GM12865 (cell line): ENCODE results near the gene SLC35E3.

Source experiments
- DNase-seq: peaks from one replicate; pipeline ENCODE4 v3.0.0; 2010; ENCODE audit warnings: low read depth
- H3K4me3 ChIP-seq: 2 replicates; pipeline ENCODE4 v1.5.1; 2011; ENCODE audit warnings: mild to moderate bottlenecking, low read depth, low read length, control low read depth
- CTCF ChIP-seq: IDR thresholded peaks from 2 replicates; pipeline ENCODE4 v1.5.1; 2011; ENCODE audit warnings: low read length, control low read depth, low read depth, inconsistent platforms; ENCODE audit not compliant: insufficient read depth; ENCODE audit errors: missing control alignments

SLC35E3 gene

GRCh38 chr12:68821357-68822188 is 75.6 kb downstream of the SLC35E3 start:
- DNase-seq: no peak
- H3K4me3 ChIP-seq: no peak overlapping the region
- no peak for TF ChIP-seq CTCF

DNA sequence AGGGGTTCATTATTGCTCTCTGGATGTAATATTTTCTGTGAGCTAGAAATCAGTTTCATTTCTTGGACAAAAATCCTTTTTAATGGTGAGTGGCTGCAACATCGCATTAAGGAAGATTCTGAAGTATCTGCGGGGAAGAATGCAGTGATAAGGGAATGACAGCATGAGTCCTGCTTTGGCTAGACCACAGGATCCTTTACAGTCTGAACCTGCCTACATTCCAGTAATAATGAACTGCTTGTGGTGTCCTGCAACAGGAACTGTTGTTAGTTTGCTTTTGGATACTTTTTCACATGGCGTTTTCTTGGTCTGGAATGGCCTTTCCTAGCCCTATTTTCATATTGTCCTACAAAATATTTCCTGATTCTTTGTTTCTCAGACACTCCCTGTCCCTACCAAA is 77.7 kb downstream of the SLC35E3 start:
- TF ChIP-seq CTCF: no peak
- DNase-seq: no peak
- no peak overlapping the region for H3K4me3 ChIP-seq

DNA sequence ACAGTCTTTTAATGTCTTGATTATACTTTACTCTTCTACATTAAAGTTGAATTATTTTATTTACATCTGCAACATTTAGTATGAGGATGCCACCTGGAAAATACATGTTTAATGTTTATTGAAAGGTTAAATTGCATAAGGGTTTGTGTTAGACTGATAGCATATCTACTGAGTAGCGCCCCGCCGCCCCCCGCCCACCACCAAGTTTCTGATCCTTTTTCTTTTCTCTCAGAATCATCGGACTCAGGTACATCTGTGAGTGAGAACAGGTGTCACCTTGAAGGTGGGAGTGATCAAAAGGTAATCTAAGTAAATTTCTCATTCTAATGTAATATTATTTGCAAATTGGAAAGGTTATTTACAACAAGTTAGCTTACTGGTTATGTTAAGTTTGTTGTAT is 78.2 kb downstream of the SLC35E3 start:
- no peak for TF ChIP-seq CTCF
- H3K4me3 ChIP-seq: no peak overlapping the region
- no peak for DNase-seq

- no peak for DNase-seq
- no peak for TF ChIP-seq CTCF
- no peak overlapping the region for H3K4me3 ChIP-seq
These were observed 78.7 kb downstream of the SLC35E3 start for GRCh38 chr12:68824597-68825250.

- no peak for TF ChIP-seq CTCF
- no peak overlapping the region for H3K4me3 ChIP-seq
- DNase-seq: no peak
These were observed 79.7 kb downstream of the SLC35E3 start for GRCh38 chr12:68825569-68826217.

DNA sequence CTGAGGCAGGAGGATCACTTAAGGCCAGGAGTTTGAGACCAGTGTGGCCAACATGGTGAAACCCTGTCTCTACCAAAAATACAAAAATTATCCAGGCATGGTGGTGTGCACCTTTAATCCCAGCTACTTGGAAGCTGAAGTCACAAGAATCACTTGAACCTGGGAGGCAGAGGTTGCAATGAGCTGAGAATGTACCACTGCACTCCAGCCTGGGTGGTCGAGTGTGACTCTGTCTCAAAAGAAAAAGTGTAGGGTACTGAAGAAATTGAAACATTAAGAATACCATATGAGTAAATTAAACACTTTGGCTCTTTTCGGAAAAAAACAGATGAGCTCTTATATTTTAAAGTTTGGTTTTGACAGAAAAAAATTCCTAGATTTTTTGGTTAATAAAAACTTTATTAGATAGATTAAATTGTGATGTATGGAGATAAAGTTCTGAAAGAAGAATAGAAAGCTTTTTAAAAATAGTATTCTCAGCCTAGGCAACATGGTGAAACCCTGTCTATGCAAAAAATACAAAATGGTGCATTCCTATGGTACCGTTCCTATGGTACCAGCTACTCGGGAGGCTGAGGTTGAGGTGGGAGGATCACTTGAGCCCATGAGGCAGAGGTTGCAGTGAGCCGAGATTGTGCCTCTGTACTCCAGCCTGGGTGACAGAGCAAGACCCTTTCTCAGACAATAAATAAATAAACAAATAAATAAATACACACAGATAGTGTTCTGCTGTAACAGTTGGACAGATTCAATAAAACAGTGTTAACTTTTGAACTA is 82.1 kb downstream of the SLC35E3 start:
- H3K4me3 ChIP-seq: no peak overlapping the region
- no peak for DNase-seq
- no peak for TF ChIP-seq CTCF
